Activated CD8-positive, alpha-beta T cell treated with anti-CD3 and anti-CD28 coated beads for 36 hours (primary cell): ENCODE measurements around the gene IQCK. TPM values are rescaled to one million over a fixed set of nuclear protein-coding genes. Genes with fewer than 3 reads are reported as not detected.

Source experiments
- ATAC-seq: fragments of 200-7000 bp; cut with Tn5 transposase; one replicate; pipeline ENCODE4 v1.10.0; 2021; ENCODE audit warnings: mild to moderate bottlenecking, moderate library complexity
- CTCF ChIA-PET: fragments of 350-600 bp; sonication (Branson Sonifier 250); formaldehyde crosslinking; loops from one replicate; lab custom pipeline; 2021; ENCODE audit warnings: antibody characterized with exemption; lab: Charles Lee
- POLR2A ChIA-PET: fragments of 350-600 bp; sonication (Branson Sonifier 250); formaldehyde crosslinking; loops from one replicate; lab custom pipeline; 2021; ENCODE audit warnings: antibody characterized with exemption; lab: Charles Lee
- DNase-seq: peaks from one replicate; pipeline ENCODE4 v3.0.0-alpha.2; 2020
- H3K27ac Mint-ChIP-seq: one replicate; pipeline ENCODE4 v1.8.0; 2021; ENCODE audit warnings: mild to moderate bottlenecking, mixed read lengths
- H3K27me3 Mint-ChIP-seq: one replicate; pipeline ENCODE4 v1.8.0; 2021; ENCODE audit warnings: mixed read lengths
- H3K36me3 Mint-ChIP-seq: one replicate; pipeline ENCODE4 v1.8.0; 2021; ENCODE audit warnings: low read depth, mixed read lengths
- H3K4me1 Mint-ChIP-seq: one replicate; pipeline ENCODE4 v1.8.0; 2021; ENCODE audit warnings: low read depth, mixed read lengths
- H3K4me3 Mint-ChIP-seq: one replicate; pipeline ENCODE4 v1.8.0; 2021; ENCODE audit warnings: mild to moderate bottlenecking, moderate library complexity, mixed read lengths
- H3K9me3 Mint-ChIP-seq: one replicate; pipeline ENCODE4 v1.8.0; 2021; ENCODE audit warnings: mixed read lengths
- intact Hi-C: fragments of 100-400 bp; cut with micrococcal nuclease; formaldehyde crosslinking; loops from one replicate; pipeline ENCODE4 v1.10.0; 2022
- total RNA-seq, 2 experiments: library from RNA; stranded (reverse); gene quantifications; one replicate each; pipeline ENCODE4 v1.2.3, GENCODE V29; 2021
- TF ChIP-seq, protein P1 (sequence below): fragments of 200-600 bp; IDR thresholded peaks from one replicate; pipeline ENCODE4 v1.8.0; 2022; ENCODE audit warnings: antibody characterized with exemption, mild to moderate bottlenecking

The IQCK gene, protein sequence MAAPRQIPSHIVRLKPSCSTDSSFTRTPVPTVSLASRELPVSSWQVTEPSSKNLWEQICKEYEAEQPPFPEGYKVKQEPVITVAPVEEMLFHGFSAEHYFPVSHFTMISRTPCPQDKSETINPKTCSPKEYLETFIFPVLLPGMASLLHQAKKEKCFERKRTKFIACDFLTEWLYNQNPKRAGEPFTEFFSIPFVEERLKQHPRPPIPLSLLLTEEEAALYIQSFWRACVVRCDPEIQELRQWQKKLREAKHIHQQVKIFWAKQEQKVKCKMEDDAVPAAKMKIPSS
- 1 to 10 TPM; 1.7 to 3.5 TPM for total RNA-seq

DNA sequence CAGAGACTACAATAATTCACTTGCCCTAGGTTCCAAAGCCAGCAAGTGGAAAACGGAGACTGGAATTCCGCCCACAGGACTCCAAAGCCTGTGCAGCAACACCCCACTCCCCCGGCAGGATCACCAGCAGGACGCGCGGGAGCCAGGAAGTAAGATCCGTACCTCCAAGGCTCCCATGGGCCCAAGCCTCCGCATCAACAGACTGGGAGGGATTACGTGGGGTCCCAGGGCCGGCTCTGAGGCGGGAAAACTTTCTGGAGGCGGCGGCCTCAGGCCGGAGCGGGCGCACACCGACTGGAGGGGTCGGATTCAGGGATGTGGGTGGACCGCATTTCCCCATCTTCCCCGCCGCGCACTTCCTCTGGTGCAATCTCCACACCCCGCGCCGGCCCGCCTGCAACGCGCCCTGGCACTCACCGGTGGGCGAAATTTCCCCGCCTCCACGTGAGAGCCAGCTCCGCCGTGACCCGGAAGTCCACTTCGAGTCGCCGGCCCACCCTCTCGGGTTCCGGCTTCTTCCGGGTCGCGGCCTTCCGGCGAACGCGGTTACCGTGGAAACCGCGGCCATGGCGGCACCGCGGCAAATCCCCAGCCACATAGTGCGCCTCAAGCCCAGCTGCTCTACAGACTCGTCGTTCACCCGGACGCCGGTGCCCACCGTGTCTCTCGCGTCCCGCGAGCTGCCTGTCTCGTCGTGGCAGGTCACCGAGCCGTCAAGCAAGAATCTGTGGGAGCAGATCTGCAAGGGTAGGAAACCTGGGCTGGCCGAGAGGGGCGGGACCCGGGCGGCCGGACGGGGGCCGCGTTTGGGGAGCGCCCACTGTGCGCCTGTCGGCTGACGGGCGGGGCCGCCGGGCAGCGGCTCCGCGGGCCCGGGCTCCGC, at the start of gene IQCK, which contains the start of gene KNOP1:
Gene IQCK, plus strand, starts transcription at position 531 of the 883 bp plus-strand sequence. Its CDS starts 36 bp downstream, at position 567.
Gene KNOP1, minus strand, starts transcription at position 487 of the 883 bp plus-strand sequence. CDS start 3,192 bp downstream, outside the sequence.
- intact Hi-C loops = loop anchor here (5.0 kb wide), 1 partner anchor 161 kb away; the partner anchor contains the start of gene VPS35L
- CTCF ChIA-PET = interaction anchor here (0.6 to 1.2 kb wide), 4 partner anchors 117 to 168 kb away, joined by 3 to 4 read pairs (median 4); partner anchors contain the start of gene VPS35L
- TF ChIP-seq, protein P1, sequence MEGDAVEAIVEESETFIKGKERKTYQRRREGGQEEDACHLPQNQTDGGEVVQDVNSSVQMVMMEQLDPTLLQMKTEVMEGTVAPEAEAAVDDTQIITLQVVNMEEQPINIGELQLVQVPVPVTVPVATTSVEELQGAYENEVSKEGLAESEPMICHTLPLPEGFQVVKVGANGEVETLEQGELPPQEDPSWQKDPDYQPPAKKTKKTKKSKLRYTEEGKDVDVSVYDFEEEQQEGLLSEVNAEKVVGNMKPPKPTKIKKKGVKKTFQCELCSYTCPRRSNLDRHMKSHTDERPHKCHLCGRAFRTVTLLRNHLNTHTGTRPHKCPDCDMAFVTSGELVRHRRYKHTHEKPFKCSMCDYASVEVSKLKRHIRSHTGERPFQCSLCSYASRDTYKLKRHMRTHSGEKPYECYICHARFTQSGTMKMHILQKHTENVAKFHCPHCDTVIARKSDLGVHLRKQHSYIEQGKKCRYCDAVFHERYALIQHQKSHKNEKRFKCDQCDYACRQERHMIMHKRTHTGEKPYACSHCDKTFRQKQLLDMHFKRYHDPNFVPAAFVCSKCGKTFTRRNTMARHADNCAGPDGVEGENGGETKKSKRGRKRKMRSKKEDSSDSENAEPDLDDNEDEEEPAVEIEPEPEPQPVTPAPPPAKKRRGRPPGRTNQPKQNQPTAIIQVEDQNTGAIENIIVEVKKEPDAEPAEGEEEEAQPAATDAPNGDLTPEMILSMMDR = no peak
- H3K9me3 Mint-ChIP-seq = no peaks in the 10 kb centered on the region
- H3K36me3 Mint-ChIP-seq = peaks cover 25% of the 10 kb centered on the region
- POLR2A ChIA-PET = interaction anchor here (0.7 to 1.7 kb wide), 7 partner anchors 8 to 166 kb away, joined by 3 to 7 read pairs (median 3); no protein-coding TSS in a partner anchor
- H3K4me1 Mint-ChIP-seq = peaks cover 20% of the 10 kb centered on the region
- peak within 1 kb of the TSS; percentile 95 for H3K4me3 Mint-ChIP-seq
- DNase-seq (peak; percentile 91), ATAC-seq (peak; percentile 93)
- peak within 1 kb of the TSS; percentile 88 for H3K27ac Mint-ChIP-seq
- H3K27me3 Mint-ChIP-seq = no peaks in the 10 kb centered on the region

DNA sequence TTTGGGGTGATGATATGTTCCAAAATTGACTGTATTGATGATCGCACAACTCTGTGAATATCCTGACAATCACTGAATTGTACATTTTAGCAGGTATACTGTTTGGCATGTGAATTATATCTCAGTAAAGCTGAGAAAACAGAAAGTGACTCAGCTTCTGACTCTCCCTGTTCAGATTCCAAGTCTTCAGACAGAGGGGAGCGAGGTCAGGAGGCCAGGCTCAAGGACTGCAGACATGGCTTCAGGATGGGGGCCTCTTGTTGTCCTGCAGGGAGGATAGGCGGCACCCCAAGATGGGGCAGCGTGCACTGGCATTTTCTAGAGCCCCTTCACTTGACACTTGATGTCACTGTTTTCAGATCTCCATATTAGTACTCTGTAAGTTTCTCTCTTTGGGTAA, 45.7 kb upstream of the IQCK start:
- intact Hi-C loops = no loop called here
- no peaks in the 10 kb centered on the region for H3K9me3 Mint-ChIP-seq
- H3K27ac Mint-ChIP-seq = no peak overlapping the region
- no peak for DNase-seq
- CTCF ChIA-PET = interaction anchor here (1.4 kb wide), 1 partner anchor 10 kb away, joined by 3 read pairs; no protein-coding TSS in a partner anchor
- H3K4me3 Mint-ChIP-seq = no peak overlapping the region
- TF ChIP-seq, protein P1 = no peak
- no peak for ATAC-seq
- no peaks in the 10 kb centered on the region for H3K4me1 Mint-ChIP-seq
- H3K27me3 Mint-ChIP-seq = no peaks in the 10 kb centered on the region
- H3K36me3 Mint-ChIP-seq = peaks cover 17% of the 10 kb centered on the region
- POLR2A ChIA-PET = interaction anchor here (0.9 to 1.2 kb wide), 3 partner anchors 9 to 31 kb away, joined by 3 to 5 read pairs (median 4); no protein-coding TSS in a partner anchor

DNA sequence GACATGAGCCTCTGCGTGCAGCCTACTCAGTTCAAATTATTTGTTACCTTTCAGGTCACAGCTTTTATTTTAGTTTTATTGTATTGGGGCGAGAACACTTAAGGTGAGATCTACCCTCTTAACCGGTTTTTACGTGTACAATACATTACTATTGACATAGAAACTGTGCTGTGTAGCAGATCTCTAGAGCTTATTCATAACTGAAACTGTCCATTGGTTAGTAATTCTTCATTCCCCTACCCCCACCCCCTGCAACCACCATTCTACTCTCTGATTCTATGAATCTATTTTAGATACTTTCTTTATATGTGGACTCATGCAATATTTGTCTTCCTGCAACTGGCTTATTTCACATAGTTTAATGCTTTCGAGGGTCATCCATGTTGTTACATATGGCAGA, 43.6 kb upstream of the IQCK start:
- H3K27ac Mint-ChIP-seq = no peak overlapping the region
- no peaks in the 10 kb centered on the region for H3K27me3 Mint-ChIP-seq
- no peak overlapping the region for H3K4me3 Mint-ChIP-seq
- ChIA-PET CTCF (interaction anchor here (1.5 to 1.8 kb wide), 2 partner anchors 13 to 212 kb away, joined by 3 to 6 read pairs; no protein-coding TSS in a partner anchor), POLR2A (no interaction called here)
- TF ChIP-seq, protein P1 = no peak
- intact Hi-C loops = no loop called here
- peaks cover 17% of the 10 kb centered on the region for H3K36me3 Mint-ChIP-seq
- DNase-seq (no peak), ATAC-seq (no peak)
- H3K9me3 Mint-ChIP-seq = no peaks in the 10 kb centered on the region
- H3K4me1 Mint-ChIP-seq = no peaks in the 10 kb centered on the region

DNA sequence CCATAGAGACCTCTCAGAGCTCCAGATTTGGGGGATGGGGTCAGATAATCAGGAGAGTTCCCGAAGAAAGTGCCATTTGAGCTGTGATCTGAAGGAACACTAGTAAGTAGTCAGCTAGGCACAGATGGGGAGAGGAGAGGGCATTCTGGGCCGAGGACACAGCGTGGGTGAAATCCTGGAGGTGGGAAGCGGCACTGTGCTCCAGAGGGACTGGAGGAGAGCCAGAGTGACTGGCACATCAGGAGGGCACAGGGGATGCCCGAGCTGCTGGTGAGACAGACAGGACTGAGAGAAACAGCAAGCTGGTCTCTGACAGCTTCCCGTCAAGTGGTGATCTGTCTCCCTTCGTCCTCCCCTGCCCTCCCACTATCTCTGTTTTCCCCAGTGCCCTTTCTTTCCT, 40.7 kb upstream of the IQCK start:
- ATAC-seq = no peak
- DNase-seq = no peak
- CTCF ChIA-PET = no interaction called here
- H3K9me3 Mint-ChIP-seq = no peaks in the 10 kb centered on the region
- no peak overlapping the region for H3K4me3 Mint-ChIP-seq
- intact Hi-C loops = no loop called here
- no peaks in the 10 kb centered on the region for H3K4me1 Mint-ChIP-seq
- TF ChIP-seq, protein P1 = no peak
- no peak overlapping the region for H3K27ac Mint-ChIP-seq
- POLR2A ChIA-PET = interaction anchor here (1.3 kb wide), 1 partner anchor 40 kb away, joined by 3 read pairs; the partner anchor contains the start of genes IQCK and KNOP1
- peaks cover 20% of the 10 kb centered on the region for H3K36me3 Mint-ChIP-seq
- no peaks in the 10 kb centered on the region for H3K27me3 Mint-ChIP-seq
